ENCODE results near the gene PTPRD.

PTPRD gene

DNA sequence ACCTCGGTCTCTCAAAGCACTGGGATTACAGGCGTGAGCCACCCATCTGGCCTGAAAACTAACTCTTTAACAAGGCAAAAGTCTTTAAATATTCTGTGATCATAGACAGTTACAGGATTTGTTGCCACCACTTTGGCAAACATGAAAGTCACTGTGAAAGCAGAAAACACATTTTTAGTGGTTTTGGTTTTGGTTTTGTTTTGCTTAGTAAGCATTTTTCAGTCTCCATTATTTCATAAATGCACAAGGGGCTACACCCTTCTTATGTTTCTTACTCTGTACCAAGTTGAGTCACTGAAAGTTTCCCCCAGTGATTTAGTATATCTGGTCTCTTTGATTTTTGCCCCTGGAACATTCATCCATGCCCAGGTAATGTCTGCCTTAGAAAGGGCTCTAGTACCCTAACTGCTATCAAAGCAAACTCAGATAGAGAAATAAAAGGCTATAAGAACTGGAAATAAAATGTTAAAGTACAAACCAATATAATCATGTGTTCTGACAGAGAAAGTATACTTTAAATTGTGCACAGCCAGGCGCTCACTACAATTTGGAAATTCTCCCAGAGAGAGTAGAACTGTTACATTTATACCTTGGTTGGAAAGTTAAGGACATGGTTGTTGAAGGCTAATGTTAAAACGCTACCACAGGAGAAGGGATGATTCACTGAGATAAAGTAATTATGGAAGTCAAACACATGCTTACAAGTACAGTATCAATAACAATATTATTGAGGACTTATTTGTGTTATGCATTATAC lies 1790.7 kb downstream of the PTPRD start:
- Mint-ChIP-seq H3K27me3 (no peaks in the 10 kb centered on the region), H3K4me3 (no peak overlapping the region), H3K27ac (no peak overlapping the region), H3K4me1 (ENCODE audit: low read depth) (no peaks in the 10 kb centered on the region), H3K9me3 (no peaks in the 10 kb centered on the region), H3K36me3 (ENCODE audit: low read depth) (no peaks in the 10 kb centered on the region)
- no peak for DNase-seq

DNA sequence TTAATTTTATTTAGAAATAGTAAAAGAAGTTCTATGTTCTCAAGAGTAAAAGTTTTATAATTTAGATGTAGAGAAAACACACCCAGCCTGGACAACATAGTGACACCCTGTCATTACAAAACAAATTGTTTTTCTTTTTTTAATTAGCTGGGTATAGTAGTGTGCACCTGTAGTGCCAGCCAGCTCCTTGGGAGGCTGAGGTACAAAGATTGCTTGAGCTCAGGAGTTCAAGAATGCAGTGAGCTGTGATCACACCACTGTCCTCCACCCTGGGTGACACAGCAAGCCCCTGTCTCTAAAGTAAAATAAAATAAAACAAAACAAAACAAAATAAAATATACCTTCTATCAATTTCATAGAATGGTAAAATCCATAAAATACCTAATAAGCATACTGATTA lies 1795.5 kb downstream of the PTPRD start:
- no peaks in the 10 kb centered on the region for H3K27me3 Mint-ChIP-seq
- no peaks in the 10 kb centered on the region for H3K4me1 Mint-ChIP-seq (ENCODE audit: low read depth)
- H3K9me3 Mint-ChIP-seq, result no peaks in the 10 kb centered on the region
- H3K36me3 Mint-ChIP-seq (ENCODE audit: low read depth), result no peaks in the 10 kb centered on the region
- DNase-seq, result no peak
- H3K27ac Mint-ChIP-seq, result no peak overlapping the region
- no peak overlapping the region for H3K4me3 Mint-ChIP-seq

DNA sequence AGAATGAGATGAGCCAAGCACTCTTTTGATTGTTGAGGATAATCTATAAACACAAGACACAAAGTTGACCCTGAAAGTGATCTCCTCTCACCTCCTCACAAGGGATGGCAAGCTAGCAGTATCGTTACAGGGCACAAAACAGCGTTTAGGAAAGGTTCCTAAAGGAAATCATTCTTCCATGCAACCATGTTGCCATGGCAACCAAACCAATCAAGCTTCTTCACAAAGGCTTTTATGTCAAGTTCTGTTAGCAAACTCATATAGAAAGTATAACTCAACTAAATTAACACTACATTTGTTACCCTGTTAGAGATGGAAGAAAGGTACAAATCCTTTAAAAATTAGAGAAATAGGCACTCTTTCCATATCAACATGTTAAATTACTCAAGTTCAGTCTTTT lies 1796.4 kb downstream of the PTPRD start:
- H3K27me3 Mint-ChIP-seq, result no peaks in the 10 kb centered on the region
- H3K36me3 Mint-ChIP-seq (ENCODE audit: low read depth), result no peaks in the 10 kb centered on the region
- H3K27ac Mint-ChIP-seq, result no peak overlapping the region
- H3K9me3 Mint-ChIP-seq, result no peaks in the 10 kb centered on the region
- H3K4me1 Mint-ChIP-seq (ENCODE audit: low read depth), result no peaks in the 10 kb centered on the region
- no peak overlapping the region for H3K4me3 Mint-ChIP-seq
- no peak for DNase-seq

DNA sequence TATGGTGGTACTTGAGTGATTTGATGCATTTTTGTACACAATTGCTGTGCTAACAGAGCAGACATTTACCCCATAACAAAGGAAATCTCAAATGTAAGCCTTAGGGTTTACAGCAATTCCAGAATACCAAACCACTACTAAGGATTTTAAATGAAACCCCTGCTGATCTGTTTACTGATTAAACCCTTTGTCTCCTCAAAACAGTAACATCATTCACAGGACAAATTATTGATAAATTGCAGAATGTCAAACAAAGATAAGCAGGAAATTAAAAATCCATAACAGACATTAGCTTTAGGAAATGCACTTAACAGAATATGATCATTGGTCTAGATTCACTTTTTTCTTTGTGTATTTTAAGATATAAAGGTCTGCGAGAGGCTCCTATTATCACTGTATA lies 1796.9 kb downstream of the PTPRD start:
- no peak for DNase-seq
- Mint-ChIP-seq H3K36me3 (ENCODE audit: low read depth) (no peaks in the 10 kb centered on the region), H3K9me3 (no peaks in the 10 kb centered on the region), H3K4me1 (ENCODE audit: low read depth) (no peaks in the 10 kb centered on the region), H3K4me3 (no peak overlapping the region), H3K27me3 (no peaks in the 10 kb centered on the region), H3K27ac (no peak overlapping the region)

DNA sequence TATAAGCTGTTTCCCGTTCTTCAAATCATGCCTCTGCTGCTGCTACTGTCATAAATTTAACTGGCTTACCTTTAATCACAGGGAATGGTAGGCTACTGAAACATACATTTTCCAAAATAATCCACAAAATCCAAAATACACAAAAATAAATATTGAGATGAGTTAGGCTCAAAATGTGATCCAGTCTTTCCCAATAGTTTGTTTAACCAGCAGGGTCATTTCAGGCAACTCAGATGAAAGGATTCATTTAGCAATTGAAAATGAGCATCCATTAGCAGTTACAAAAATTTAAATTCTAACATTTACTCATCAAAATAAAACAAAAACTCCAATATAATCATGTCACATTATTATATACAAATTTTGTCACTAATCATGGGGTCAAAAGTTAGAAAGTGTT lies 1797.6 kb downstream of the PTPRD start:
- no peaks in the 10 kb centered on the region for H3K4me1 Mint-ChIP-seq (ENCODE audit: low read depth)
- H3K4me3 Mint-ChIP-seq, result no peak overlapping the region
- no peak for DNase-seq
- no peaks in the 10 kb centered on the region for H3K27me3 Mint-ChIP-seq
- no peaks in the 10 kb centered on the region for H3K9me3 Mint-ChIP-seq
- H3K27ac Mint-ChIP-seq, result no peak overlapping the region
- no peaks in the 10 kb centered on the region for H3K36me3 Mint-ChIP-seq (ENCODE audit: low read depth)

DNA sequence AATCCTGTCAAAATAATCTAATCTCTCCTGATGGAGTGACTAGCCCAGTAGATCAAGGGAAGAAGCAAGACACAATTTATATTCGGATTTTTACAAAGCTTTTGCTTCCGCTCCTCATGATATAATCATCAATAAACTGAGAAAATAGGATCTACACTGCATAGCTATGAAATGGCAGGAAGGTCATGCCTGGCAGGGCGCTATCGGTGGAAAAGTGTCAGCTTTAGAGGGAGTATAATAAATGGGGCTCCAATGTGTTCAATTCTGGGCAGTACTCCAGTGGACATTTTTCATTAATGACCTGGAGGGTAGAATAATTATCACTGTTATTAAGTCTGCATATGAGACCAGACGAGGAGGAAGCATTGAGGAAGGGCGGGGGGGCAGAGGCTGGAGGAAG lies 1799.9 kb downstream of the PTPRD start:
- Mint-ChIP-seq H3K36me3 (ENCODE audit: low read depth) (no peaks in the 10 kb centered on the region), H3K27ac (no peak overlapping the region), H3K9me3 (no peaks in the 10 kb centered on the region), H3K4me3 (no peak overlapping the region), H3K4me1 (ENCODE audit: low read depth) (no peaks in the 10 kb centered on the region), H3K27me3 (no peaks in the 10 kb centered on the region)
- DNase-seq, result no peak

DNA sequence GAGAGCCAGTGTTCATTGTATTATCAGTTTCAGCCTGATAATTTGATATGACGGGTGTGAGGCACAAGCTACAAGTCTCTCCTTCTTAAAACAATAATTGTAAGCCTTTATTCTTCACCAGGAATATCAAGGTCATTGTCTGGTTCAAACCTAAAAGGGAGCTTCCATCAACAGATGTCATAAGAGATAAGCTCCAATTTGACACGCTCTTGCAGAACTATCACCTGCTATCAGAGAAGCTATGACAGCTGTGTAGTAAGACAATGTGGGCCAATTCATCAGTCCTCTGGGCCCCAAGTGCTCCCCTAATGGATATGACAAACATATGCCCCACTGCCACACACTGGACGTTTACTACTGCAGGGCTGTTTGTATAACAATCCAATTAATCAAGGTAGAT lies 1803.1 kb downstream of the PTPRD start:
- no peak for DNase-seq
- Mint-ChIP-seq H3K4me3 (no peak overlapping the region), H3K4me1 (ENCODE audit: low read depth) (no peaks in the 10 kb centered on the region), H3K27ac (no peak overlapping the region), H3K9me3 (no peaks in the 10 kb centered on the region), H3K36me3 (ENCODE audit: low read depth) (no peaks in the 10 kb centered on the region), H3K27me3 (no peaks in the 10 kb centered on the region)

DNA sequence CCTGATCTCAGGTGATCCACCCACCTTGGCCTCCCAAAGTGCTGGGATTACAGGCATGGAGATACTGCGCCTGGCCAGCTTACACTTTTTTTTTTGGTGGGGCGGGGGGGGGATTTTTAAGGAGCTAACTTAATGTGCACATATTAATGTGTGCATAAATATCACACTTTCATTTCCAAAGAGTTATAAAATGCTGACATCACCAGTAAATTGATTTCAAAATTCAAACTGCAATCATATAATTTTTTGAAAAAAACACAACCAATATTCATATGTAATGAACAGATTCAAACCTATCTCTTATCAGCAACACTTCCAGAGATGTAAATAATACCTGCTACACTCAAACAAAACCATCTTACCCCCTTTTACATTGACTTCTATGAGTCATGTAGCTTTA lies 1806.7 kb downstream of the PTPRD start:
- Mint-ChIP-seq H3K27me3 (no peaks in the 10 kb centered on the region), H3K36me3 (ENCODE audit: low read depth) (no peaks in the 10 kb centered on the region), H3K4me3 (no peak overlapping the region), H3K9me3 (no peaks in the 10 kb centered on the region), H3K4me1 (ENCODE audit: low read depth) (no peaks in the 10 kb centered on the region), H3K27ac (no peak overlapping the region)
- no peak for DNase-seq

DNA sequence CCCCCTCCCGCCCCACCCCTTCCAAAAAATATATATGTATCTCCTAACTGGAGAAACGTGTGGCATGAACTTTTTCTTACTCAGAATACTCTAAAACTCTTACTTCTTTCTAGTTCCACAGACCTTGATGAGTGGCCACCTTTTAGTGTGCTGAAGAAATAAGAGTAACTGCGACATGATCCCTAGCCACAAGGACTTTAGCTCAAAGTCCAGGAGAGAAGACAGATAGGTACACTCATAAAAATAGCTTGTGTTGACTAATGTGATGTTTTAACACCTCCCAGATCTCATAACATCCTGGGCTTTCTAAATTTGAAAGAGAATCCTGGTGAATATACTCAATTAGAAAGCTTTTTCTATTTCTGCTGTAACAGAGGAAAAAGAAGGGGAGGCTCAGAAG lies 1808.2 kb downstream of the PTPRD start:
- Mint-ChIP-seq H3K4me1 (ENCODE audit: low read depth) (no peaks in the 10 kb centered on the region), H3K27me3 (no peaks in the 10 kb centered on the region), H3K4me3 (no peak overlapping the region), H3K27ac (no peak overlapping the region), H3K9me3 (no peaks in the 10 kb centered on the region), H3K36me3 (ENCODE audit: low read depth) (no peaks in the 10 kb centered on the region)
- DNase-seq, result no peak

DNA sequence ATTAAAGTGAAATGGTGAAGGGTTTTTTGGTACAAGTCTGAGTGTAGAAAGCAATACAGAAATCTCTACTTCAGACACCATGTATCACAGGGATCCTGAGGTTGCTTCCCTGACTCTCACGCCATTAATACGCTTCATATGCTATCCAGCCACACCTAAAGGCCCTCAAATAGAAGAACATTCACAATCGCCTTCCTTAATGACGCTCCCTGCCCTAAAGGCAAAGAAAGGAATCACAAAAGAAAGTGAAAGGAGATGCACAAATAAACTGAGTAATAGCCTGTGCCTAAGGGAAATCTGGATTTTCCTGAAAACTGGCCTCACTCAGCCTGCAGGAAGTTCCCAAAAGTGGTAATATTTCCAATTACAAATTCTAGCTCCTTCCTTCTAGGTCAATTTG lies 1810.6 kb downstream of the PTPRD start:
- Mint-ChIP-seq H3K36me3 (ENCODE audit: low read depth) (no peaks in the 10 kb centered on the region), H3K27ac (no peak overlapping the region), H3K27me3 (no peaks in the 10 kb centered on the region), H3K4me1 (ENCODE audit: low read depth) (no peaks in the 10 kb centered on the region), H3K9me3 (no peaks in the 10 kb centered on the region), H3K4me3 (no peak overlapping the region)
- DNase-seq, result no peak

DNA sequence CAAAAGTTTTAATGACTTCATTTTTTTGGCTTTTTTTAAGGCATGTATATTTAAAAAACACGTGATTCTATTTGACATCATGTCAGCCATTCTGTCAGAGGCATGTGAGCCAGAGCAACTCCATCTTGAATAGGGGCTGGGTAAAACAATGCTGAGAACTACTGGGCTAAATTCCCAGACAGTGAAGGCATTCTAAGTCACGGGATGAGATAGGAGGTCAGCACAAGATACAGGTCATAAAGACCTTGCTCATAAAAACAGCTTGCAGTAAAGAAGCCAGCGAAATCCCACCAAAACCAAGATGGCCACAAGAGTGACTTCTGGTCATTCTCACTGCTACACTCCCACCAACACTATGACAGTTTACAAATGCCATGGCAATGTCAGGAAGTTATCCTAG lies 1812.6 kb downstream of the PTPRD start:
- Mint-ChIP-seq H3K27ac (no peak overlapping the region), H3K36me3 (ENCODE audit: low read depth) (no peaks in the 10 kb centered on the region), H3K4me1 (ENCODE audit: low read depth) (no peaks in the 10 kb centered on the region), H3K27me3 (no peaks in the 10 kb centered on the region), H3K9me3 (no peaks in the 10 kb centered on the region), H3K4me3 (no peak overlapping the region)
- no peak for DNase-seq

DNA sequence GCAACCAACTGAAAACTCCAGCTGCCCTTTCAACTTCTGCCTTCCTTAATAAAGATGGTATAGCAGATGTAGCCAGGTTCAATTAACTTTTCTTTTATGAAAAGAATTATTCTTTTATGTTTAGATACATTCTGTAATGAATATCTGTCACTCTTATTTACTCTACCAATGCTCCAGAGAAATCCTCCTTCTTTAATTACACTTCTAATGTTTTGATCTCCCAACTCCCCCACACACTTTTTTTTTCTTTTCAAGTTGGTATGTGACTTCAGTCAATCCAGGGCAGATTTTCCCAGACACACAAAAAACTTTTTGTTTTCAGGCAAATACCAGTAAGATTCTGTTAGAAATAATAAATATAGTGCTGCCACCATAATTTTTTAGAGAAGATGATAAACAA lies 1813.2 kb downstream of the PTPRD start:
- no peak for DNase-seq
- H3K4me3 Mint-ChIP-seq, result no peak overlapping the region
- no peaks in the 10 kb centered on the region for H3K9me3 Mint-ChIP-seq
- no peaks in the 10 kb centered on the region for H3K4me1 Mint-ChIP-seq (ENCODE audit: low read depth)
- no peak overlapping the region for H3K27ac Mint-ChIP-seq
- no peaks in the 10 kb centered on the region for H3K36me3 Mint-ChIP-seq (ENCODE audit: low read depth)
- no peaks in the 10 kb centered on the region for H3K27me3 Mint-ChIP-seq

DNA sequence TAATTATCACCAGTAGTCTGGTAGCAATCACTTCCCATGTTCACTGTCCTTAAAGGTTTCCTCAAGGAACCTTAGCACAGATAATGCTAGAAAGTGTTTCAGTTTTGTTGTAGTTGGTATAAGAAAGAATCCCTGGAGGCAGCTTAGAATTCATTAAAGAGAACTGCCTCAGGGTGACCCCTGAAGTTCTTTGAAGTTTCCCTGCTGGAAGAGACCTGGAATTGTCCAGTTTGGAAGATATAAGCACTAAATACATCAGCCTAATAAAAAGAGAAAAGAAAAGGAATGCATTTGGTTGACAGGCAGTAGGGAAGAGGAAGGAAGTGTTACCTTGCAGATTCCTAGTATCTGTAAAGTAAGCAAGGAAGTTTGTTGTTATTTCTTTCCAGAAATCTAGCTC lies 1813.6 kb downstream of the PTPRD start:
- Mint-ChIP-seq H3K4me1 (ENCODE audit: low read depth) (no peaks in the 10 kb centered on the region), H3K9me3 (no peaks in the 10 kb centered on the region), H3K36me3 (ENCODE audit: low read depth) (no peaks in the 10 kb centered on the region), H3K4me3 (no peak overlapping the region), H3K27ac (no peak overlapping the region), H3K27me3 (no peaks in the 10 kb centered on the region)
- no peak for DNase-seq

DNA sequence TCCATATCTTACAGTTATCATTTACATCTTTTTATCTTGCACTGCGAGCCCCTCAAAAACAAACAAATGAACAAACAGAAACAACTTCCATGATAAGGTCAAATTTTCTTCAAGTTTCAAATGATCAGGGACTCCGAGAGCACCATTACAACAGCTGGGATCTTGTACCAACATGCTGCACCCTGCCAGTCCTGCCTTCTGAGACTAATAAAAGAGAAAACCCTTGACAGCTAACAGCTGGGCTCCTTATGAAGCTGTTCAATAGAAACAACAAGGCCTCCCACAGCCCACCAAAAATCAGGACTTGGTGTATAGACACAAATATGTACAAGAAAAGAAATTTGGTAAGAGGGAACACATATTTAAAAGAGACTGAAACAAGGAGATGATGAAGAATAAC lies 1828.0 kb downstream of the PTPRD start:
- Mint-ChIP-seq H3K27ac (no peak overlapping the region), H3K9me3 (no peaks in the 10 kb centered on the region), H3K27me3 (no peaks in the 10 kb centered on the region), H3K4me3 (no peak overlapping the region), H3K4me1 (ENCODE audit: low read depth) (no peaks in the 10 kb centered on the region), H3K36me3 (ENCODE audit: low read depth) (no peaks in the 10 kb centered on the region)
- DNase-seq, result no peak

DNA sequence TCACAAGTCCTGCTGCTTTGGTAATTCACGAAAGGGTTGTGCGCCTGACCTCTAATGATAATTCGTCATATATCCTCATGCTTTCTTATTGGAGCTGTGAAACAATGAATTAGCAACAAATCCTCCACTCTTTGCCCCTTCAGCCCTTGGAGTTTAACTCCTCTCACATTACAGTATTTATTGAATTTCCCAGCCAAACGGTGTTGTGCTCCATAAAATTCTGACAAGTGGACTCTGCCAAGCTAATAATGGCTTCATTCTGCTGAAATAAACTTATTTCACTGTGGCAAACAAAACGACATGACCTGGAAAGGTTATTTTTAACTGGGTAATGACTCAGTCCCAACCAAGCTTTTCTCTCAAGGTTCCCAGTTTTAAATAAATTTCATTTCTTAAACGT lies 1828.9 kb downstream of the PTPRD start:
- Mint-ChIP-seq H3K27ac (no peak overlapping the region), H3K36me3 (ENCODE audit: low read depth) (no peaks in the 10 kb centered on the region), H3K27me3 (no peaks in the 10 kb centered on the region), H3K9me3 (no peaks in the 10 kb centered on the region), H3K4me1 (ENCODE audit: low read depth) (no peaks in the 10 kb centered on the region), H3K4me3 (no peak overlapping the region)
- no peak for DNase-seq

DNA sequence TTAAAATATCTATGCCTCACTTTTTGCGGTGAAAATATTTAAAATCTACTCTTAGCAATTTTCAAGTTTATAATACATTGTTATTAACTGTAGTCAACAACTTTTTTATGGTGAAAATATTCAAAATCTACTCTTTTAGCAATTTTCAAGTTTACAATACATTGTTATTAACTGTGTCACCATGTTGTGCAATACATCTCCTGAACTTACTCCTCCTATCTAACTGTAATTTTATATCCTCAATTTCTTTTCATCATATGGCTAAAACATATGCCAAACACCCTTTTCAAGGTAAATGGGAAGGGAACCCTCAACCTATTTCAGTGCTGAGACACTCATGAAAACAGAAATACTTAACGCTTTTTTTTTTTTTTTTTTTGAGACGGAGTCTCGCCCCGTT lies 1830.6 kb downstream of the PTPRD start:
- Mint-ChIP-seq H3K27me3 (no peaks in the 10 kb centered on the region), H3K4me3 (no peak overlapping the region), H3K4me1 (ENCODE audit: low read depth) (no peaks in the 10 kb centered on the region), H3K9me3 (no peaks in the 10 kb centered on the region), H3K27ac (no peak overlapping the region), H3K36me3 (ENCODE audit: low read depth) (no peaks in the 10 kb centered on the region)
- no peak for DNase-seq

Measured in activated T-cell treated with anti-CD3 and anti-CD28 coated beads, Interleukin-2, amount 50 U/mL, for 24 hours (primary cell).